Liver (tissue), 9 donors: Measurements from ENCODE around the gene ZPBP2. TPM values are rescaled to one million over a fixed set of nuclear protein-coding genes. Genes with fewer than 3 reads are reported as not detected.

Experiments used
- DNase-seq: peaks from one replicate; pipeline ENCODE4 v3.0.0-alpha.2; 2017; ENCODE audit warnings: low spot score
- H3K27ac ChIP-seq, 2 donors: one replicate each; pipeline ENCODE4 v1.7.0; 2013; ENCODE audit warnings: inconsistent platforms in 2 of 2, low read length in 2 of 2, control low read depth in 1 of 2, low read depth in 1 of 2, mild to moderate bottlenecking in 1 of 2
- H3K27me3 ChIP-seq, 4 donors: one replicate each; pipeline versions ENCODE4 v1.6.1 to v1.7.0; 2013; ENCODE audit warnings: low read length in 3 of 4, inconsistent platforms in 1 of 4, mild to moderate bottlenecking in 1 of 4, moderate library complexity in 1 of 4; ENCODE audit not compliant: control insufficient read depth in 4 of 4, insufficient read depth in 4 of 4
- H3K36me3 ChIP-seq, 4 donors: one replicate each; pipeline versions ENCODE4 v1.6.1 to v1.7.0; 2013; ENCODE audit warnings: low read length in 3 of 4, mild to moderate bottlenecking in 3 of 4, low read depth in 1 of 4, moderate library complexity in 1 of 4; ENCODE audit not compliant: control insufficient read depth in 4 of 4, insufficient read depth in 3 of 4
- H3K4me1 ChIP-seq, 4 donors: one replicate each; pipeline versions ENCODE4 v1.6.1 to v1.7.0; 2013; ENCODE audit warnings: low read length in 3 of 4, mild to moderate bottlenecking in 3 of 4, moderate library complexity in 1 of 4; ENCODE audit not compliant: control insufficient read depth in 4 of 4, insufficient read depth in 4 of 4
- H3K4me3 ChIP-seq, 3 donors: one replicate each; pipeline versions ENCODE4 v1.6.1 to v1.7.0; 2013; ENCODE audit warnings: low read length in 3 of 3, control low read depth in 1 of 3, low read depth in 1 of 3, mild to moderate bottlenecking in 1 of 3
- H3K9ac ChIP-seq, 2 donors: one replicate each; pipeline ENCODE4 v1.7.0; 2013; ENCODE audit warnings: low read length in 2 of 2, mild to moderate bottlenecking in 2 of 2, moderate library complexity in 2 of 2, control low read depth in 1 of 2, low read depth in 1 of 2
- H3K9me3 ChIP-seq, 4 donors: one replicate each; pipeline versions ENCODE4 v1.6.1 to v1.7.0; 2013; ENCODE audit warnings: low read length in 3 of 4; ENCODE audit not compliant: control insufficient read depth in 4 of 4
- EGR1 ChIP-seq, 2 donors: IDR thresholded peaks; 2 replicates each; pipeline ENCODE4 v1.6.1; 2016 to 2018; ENCODE audit warnings: antibody characterized with exemption in 2 of 2, low read depth in 2 of 2
- FOXA1 ChIP-seq: IDR thresholded peaks from 2 replicates; pipeline ENCODE4 v1.6.1; 2016; ENCODE audit warnings: antibody characterized with exemption
- FOXA2 ChIP-seq: IDR thresholded peaks from 2 replicates; pipeline ENCODE4 v1.6.1; 2016; ENCODE audit warnings: antibody characterized with exemption
- GABPA ChIP-seq, 2 donors: IDR thresholded peaks in 1 of 2; conservative IDR thresholded peaks in 1 of 2; 2 replicates each; pipeline ENCODE4 v1.6.1; 2016; ENCODE audit warnings: antibody characterized with exemption in 2 of 2, mild to moderate bottlenecking in 1 of 2, moderate library complexity in 1 of 2
- HNF4A ChIP-seq, 2 donors: conservative IDR thresholded peaks; 2 replicates each; pipeline ENCODE4 v1.6.1; 2016; ENCODE audit warnings: antibody characterized with exemption in 2 of 2, mild to moderate bottlenecking in 2 of 2
- HNF4G ChIP-seq: IDR thresholded peaks from 2 replicates; pipeline ENCODE4 v1.6.1; 2016; ENCODE audit warnings: antibody characterized with exemption
- JUND ChIP-seq, 2 donors: IDR thresholded peaks; 2 replicates each; pipeline ENCODE4 v1.6.1; 2016; ENCODE audit warnings: antibody characterized with exemption in 2 of 2
- NR2F2 ChIP-seq: IDR thresholded peaks from 2 replicates; pipeline ENCODE4 v1.6.1; 2016; ENCODE audit warnings: antibody characterized with exemption
- RAD21 ChIP-seq, 2 donors: IDR thresholded peaks; 2 replicates each; pipeline ENCODE4 v1.6.1; 2016; ENCODE audit warnings: antibody characterized with exemption in 2 of 2, mild to moderate bottlenecking in 2 of 2
- REST ChIP-seq: IDR thresholded peaks from 2 replicates; pipeline ENCODE4 v1.6.1; 2016; ENCODE audit warnings: antibody characterized with exemption, mild to moderate bottlenecking
- RXRA ChIP-seq, 2 donors: IDR thresholded peaks; 2 replicates each; pipeline ENCODE4 v1.6.1; 2017 to 2018; ENCODE audit warnings: antibody characterized with exemption in 2 of 2, mild to moderate bottlenecking in 1 of 2
- SP1 ChIP-seq: IDR thresholded peaks from 2 replicates; pipeline ENCODE4 v1.6.1; 2018; ENCODE audit warnings: antibody characterized with exemption, mild to moderate bottlenecking
- TAF1 ChIP-seq: conservative IDR thresholded peaks from 2 replicates; pipeline ENCODE4 v1.6.1; 2016; ENCODE audit warnings: antibody characterized with exemption, mild to moderate bottlenecking
- YY1 ChIP-seq: IDR thresholded peaks from 2 replicates; pipeline ENCODE4 v1.6.1; 2016; ENCODE audit warnings: antibody characterized with exemption, mild to moderate bottlenecking
- ZBTB33 ChIP-seq: IDR thresholded peaks from 2 replicates; pipeline ENCODE4 v1.6.1; 2016; ENCODE audit warnings: antibody characterized with exemption
- WGBS: extraction: QIAGEN DNeasy Blood & Tissue Kit; methylation state at CpG from one replicate; pipeline ENCODE4 v1.1.7; 2013; 5-methylcytosine and 5-hydroxymethylcytosine counted together
- polyA plus RNA-seq, 2 donors: library from polyadenylated mRNA; stranded (reverse) in 1 of 2; unstranded in 1 of 2; fragments of 200-250 nt in 1 of 2; fragments of >200 nt in 1 of 2; fragmentation: Nextera tagmentation in 1 of 2; extraction: Ambion mirVana in 1 of 2; gene quantifications; one replicate each; pipeline versions ENCODE4 v1.2.1 to v1.2.3, GENCODE V29; 2013 to 2015
- total RNA-seq, 2 donors: library from RNA; depleted of rRNA; stranded (reverse); fragments of >200 nt; gene quantifications; one replicate each; pipeline ENCODE4 v1.2.3, GENCODE V29; 2014
- TF ChIP-seq, protein P1 (sequence below): IDR thresholded peaks from 2 replicates; pipeline ENCODE4 v1.6.1; 2016; ENCODE audit warnings: antibody characterized with exemption
- TF ChIP-seq, protein P2 (sequence below): IDR thresholded peaks from 2 replicates; pipeline ENCODE4 v1.6.1; 2016; ENCODE audit warnings: antibody characterized with exemption
- TF ChIP-seq, protein P3 (sequence below): fragments of 150-350 bp; IDR thresholded peaks from 2 replicates; pipeline ENCODE4 v1.5.1; 2017; ENCODE audit warnings: improper control_type of control experiment, low read depth, low read length; ENCODE audit not compliant: missing input control
- donor health status: healthy.
- donor health status: healthy.
- donor health status: healthy.
- donor health status: healthy.
- donor health status: healthy.

The ZPBP2 gene
- total and polyA plus RNA-seq, 4 donors, result not detected

DNA sequence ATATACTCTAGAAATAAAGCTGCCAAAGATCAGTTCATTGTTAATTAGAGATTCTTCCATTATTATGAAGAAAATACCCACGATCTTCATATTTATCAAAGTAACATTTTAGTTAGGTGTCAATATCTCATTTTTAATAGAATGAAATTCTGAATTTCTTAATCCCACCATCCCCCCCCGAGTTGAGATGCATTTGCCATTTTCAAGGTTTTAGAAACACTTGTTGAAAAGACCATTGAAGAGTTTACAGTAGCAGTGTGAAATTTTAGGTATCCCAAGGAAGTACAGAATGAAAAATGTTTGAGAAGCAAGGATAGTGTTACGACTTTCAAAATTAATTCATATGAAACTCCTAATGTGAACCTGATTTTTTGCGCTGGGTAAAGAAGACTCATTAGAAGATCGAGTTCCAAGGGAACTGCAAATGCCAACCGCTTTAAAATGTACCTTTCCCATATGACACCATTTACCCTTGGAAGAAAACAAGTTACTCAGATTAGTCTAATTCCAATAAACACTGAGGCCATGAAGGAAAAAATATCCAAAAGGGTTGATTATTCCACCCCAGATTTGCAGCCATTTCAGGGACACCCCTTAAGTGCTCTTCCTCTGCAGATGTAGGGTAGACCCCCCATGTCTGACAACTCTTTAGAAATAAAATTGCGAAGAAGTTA lies 4.6 kb upstream of the ZPBP2 start:
- Histone ChIP-seq H3K9me3 (no peaks in the 10 kb centered on the region), H3K36me3 (no peaks in the 10 kb centered on the region), H3K4me1 (peaks cover 3 to 10% (median 6%) of the 10 kb centered on the region in 4 donors), H3K9ac (peak overlapping the region in 1 of 2 donors; percentile 58), H3K4me3 (peak overlapping the region in 1 of 3 donors; percentile 32), H3K27me3 (no peaks in the 10 kb centered on the region), H3K27ac (peak overlapping the region in 1 of 2 donors; percentile 62)
- no peak for DNase-seq
- 65% methylated on average over 7 of the region's 7 CpGs for WGBS
- no peak for TF ChIP-seq HNF4A (conservative IDR thresholded peaks at IDR 0.05)

GRCh38 chr17:39863918-39864746 lies 3.9 kb upstream of the ZPBP2 start, which contains the start of gene IKZF3:
IKZF3 (minus strand) TSS chr17:39864312; CDS start chr17:39864126, 186 bp downstream.
- H3K27me3 ChIP-seq, result no peaks in the 10 kb centered on the region

More at GRCh38 chr17:39863918-39864746, 3.9 kb upstream of the ZPBP2 start, which contains the start of gene IKZF3:
- Histone ChIP-seq H3K9me3 (no peaks in the 10 kb centered on the region), H3K9ac (peak within 1 kb of the TSS; percentile 58 to 63), H3K4me1 (peaks cover 3 to 10% (median 6%) of the 10 kb centered on the region in 4 donors), H3K27ac (peak within 1 kb of the TSS in 1 of 2 donors; percentile 62), H3K4me3 (peak within 1 kb of the TSS in 2 of 3 donors; percentile 32 to 45), H3K36me3 (no peaks in the 10 kb centered on the region)
- TF ChIP-seq ZBTB33, result no peak
- TF ChIP-seq YY1, result no peak
- no peak for TF ChIP-seq TAF1
- TF ChIP-seq EGR1 (IDR thresholded peaks at IDR 0.05; ENCODE audit: low read depth in 2 of 2), result no peak
- TF ChIP-seq FOXA2, result no peak
- TF ChIP-seq REST, result no peak
- no peak for TF ChIP-seq HNF4G
- TF ChIP-seq, protein P1, sequence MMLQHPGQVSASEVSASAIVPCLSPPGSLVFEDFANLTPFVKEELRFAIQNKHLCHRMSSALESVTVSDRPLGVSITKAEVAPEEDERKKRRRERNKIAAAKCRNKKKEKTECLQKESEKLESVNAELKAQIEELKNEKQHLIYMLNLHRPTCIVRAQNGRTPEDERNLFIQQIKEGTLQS, result no peak
- TF ChIP-seq GABPA (IDR thresholded peaks at IDR 0.05 in 1 of 2, conservative IDR thresholded peaks at IDR 0.05 in 1 of 2), result no peak
- TF ChIP-seq RAD21 (IDR thresholded peaks at IDR 0.05), result peak; percentile 74 to 77
- no peak for TF ChIP-seq JUND (IDR thresholded peaks at IDR 0.05)
- TF ChIP-seq, protein P2, sequence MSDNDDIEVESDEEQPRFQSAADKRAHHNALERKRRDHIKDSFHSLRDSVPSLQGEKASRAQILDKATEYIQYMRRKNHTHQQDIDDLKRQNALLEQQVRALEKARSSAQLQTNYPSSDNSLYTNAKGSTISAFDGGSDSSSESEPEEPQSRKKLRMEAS, result peak; percentile 61
- TF ChIP-seq HNF4A (conservative IDR thresholded peaks at IDR 0.05), result no peak
- TF ChIP-seq RXRA (IDR thresholded peaks at IDR 0.05), result peak in 1 of 2 donors; percentile 25
- no peak for TF ChIP-seq FOXA1
- peak; percentile 44 for TF ChIP-seq SP1
- TF ChIP-seq, protein P3, sequence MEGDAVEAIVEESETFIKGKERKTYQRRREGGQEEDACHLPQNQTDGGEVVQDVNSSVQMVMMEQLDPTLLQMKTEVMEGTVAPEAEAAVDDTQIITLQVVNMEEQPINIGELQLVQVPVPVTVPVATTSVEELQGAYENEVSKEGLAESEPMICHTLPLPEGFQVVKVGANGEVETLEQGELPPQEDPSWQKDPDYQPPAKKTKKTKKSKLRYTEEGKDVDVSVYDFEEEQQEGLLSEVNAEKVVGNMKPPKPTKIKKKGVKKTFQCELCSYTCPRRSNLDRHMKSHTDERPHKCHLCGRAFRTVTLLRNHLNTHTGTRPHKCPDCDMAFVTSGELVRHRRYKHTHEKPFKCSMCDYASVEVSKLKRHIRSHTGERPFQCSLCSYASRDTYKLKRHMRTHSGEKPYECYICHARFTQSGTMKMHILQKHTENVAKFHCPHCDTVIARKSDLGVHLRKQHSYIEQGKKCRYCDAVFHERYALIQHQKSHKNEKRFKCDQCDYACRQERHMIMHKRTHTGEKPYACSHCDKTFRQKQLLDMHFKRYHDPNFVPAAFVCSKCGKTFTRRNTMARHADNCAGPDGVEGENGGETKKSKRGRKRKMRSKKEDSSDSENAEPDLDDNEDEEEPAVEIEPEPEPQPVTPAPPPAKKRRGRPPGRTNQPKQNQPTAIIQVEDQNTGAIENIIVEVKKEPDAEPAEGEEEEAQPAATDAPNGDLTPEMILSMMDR, result peak; percentile 22
- no peak for TF ChIP-seq NR2F2
- WGBS, result 2% methylated on average over 50 of the region's 50 CpGs
- peak; percentile 55 for DNase-seq
